K562 (cell line): ENCODE measurements around the gene GEMIN7.
A peak's percentile ranks its signal among the peaks of the same experiment; 100 is the strongest.

Experiments used
- EP300 ChIP-seq: IDR thresholded peaks from 2 replicates; pipeline ENCODE4 v1.6.1; 2012; ENCODE audit warnings: low read length, improper control_type of control experiment
- PRMT5 ChIP-seq: sonication (generic); formaldehyde crosslinking; IDR thresholded peaks from 2 replicates; pipeline ENCODE4 v1.5.0; 2020; ENCODE audit warnings: missing genetic modification reagents
- TAL1 ChIP-seq: fragments of 450-650 bp; IDR thresholded peaks from 2 replicates; pipeline ENCODE4 v1.6.1; 2016; ENCODE audit warnings: mild to moderate bottlenecking

- TF ChIP-seq PRMT5 (CRISPR knock-in tag) (no peak), EP300 (peak; percentile 99), TAL1 (no peak)
Measured at GRCh38 chr19:45092747-45093678, 14.0 kb downstream of the GEMIN7 start, which contains the start of gene PPP1R37.
